GM12873 (cell line): ENCODE measurements around the gene PPP2R3C.

Experiments
- CTCF ChIP-seq: IDR thresholded peaks from 2 replicates; pipeline ENCODE4 v1.5.1; 2012; ENCODE audit warnings: low read depth, mild to moderate bottlenecking, moderate library complexity, low read length, control low read depth; ENCODE audit not compliant: insufficient read depth; ENCODE audit errors: missing control alignments

PPP2R3C gene

DNA sequence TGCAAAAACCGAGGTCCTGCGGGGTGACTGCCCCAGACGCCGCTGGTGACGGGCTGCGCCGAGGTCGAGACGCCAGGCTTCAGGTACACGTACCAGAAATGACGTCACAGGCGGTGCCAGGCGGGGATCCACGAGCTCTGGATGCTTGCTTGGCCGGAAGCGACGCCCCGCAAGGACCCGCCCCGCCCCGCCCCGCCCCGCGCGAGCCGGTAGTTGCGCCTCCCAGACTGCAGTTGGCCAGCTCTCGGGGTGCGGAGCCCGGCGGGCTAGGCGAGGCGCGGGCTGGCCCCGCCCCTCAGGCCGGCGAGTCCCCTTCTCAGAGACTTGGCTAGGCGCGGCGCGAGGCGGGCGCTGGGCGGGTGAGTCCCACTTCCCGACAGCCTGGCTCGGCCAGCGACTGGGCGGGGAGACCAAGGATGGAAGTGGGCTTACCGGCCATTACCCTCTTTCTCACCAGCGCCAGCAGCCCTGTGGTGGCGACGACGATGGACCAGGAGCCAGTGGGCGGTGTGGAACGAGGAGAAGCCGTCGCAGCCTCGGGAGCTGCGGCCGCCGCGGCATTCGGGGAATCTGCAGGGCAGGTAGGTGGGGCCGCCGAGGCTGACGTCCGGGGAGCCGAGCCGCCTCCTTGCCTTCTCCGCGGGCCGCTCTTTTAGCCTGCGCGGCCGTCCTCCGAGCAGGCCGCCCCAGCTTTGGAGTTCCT is 75.6 kb downstream of the PPP2R3C start, which contains the start of gene FAM177A1:
Gene FAM177A1, plus strand, starts transcription at position 225 of the 703 bp plus-strand sequence. Its CDS starts 192 bp downstream, at position 417.
- no peak for TF ChIP-seq CTCF

DNA sequence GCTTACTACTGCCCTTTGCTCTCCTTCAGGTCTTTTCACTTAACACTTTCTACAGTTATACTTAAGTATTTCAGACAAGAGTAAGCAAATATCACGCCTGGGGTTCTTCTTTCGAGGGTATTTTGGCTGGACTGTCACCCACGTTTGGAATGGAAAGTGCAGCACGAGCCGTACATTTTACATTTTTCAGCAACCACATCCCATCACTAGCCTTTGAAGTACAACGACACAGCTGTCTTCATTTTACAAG is 76.1 kb downstream of the PPP2R3C start:
- TF ChIP-seq CTCF = no peak

GRCh38 chr14:35044939-35045797 is 76.6 kb downstream of the PPP2R3C start:
- no peak for TF ChIP-seq CTCF

DNA sequence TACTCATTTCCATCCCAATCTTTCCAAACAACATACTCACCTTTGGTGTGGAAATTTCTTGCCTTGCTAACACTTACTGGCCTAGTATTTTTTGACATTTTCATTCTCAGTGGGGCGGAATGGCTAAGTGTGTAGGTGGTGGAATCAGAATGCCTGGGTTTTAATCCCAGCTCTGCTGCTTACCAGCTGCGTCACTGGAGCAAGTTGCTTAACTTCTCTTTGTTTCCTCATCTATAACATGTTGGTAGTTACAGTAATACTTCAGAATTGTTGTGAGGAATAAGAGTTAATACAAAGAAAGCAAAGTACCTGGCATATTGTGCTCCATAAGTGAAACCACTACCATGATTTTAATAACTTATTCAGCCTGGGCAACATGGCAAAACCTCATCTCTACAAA is 78.7 kb downstream of the PPP2R3C start:
- TF ChIP-seq CTCF = no peak

DNA sequence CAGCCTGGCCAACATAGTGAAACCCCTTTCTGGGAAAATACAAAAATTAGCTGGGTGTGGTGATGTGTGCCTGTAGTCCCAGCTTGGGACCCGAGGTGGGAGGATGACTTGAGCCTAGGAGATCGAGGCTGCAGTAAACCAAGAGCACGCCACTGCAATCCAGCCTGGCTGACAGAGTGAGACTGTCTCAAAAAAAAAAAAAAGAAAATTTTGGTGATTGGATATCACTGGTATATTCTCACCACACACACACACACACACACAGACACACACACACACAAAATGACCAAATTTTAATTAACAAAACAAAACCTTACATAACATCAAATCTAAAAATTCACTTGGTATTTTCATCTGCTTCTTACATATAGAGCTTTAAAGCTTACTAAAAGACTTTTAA is 79.2 kb downstream of the PPP2R3C start:
- no peak for TF ChIP-seq CTCF
